Esophagus squamous epithelium (tissue), 4 donors: ENCODE results near the gene SGIP1.

Experiments
- POLR2A ChIP-seq, 4 donors: fragments of 450-650 bp; IDR thresholded peaks; one replicate each; pipeline ENCODE4 v1.6.1; 2017; ENCODE audit warnings: antibody characterized with exemption in 4 of 4, mild to moderate bottlenecking in 4 of 4, moderate library complexity in 3 of 4
- TF ChIP-seq, protein P1 (sequence below), 6 experiments: fragments of 450-650 bp in 4 of 6; fragments of 200-600 bp in 2 of 6; sonication (generic) in 2 of 6; IDR thresholded peaks; one replicate each; pipeline ENCODE4 v1.5.1; 2016 to 2019; ENCODE audit warnings: antibody characterized with exemption in 6 of 6, mild to moderate bottlenecking in 4 of 6, moderate library complexity in 4 of 6

GRCh38 chr1:66788231-66788939 is 254.4 kb downstream of the SGIP1 start:
- TF ChIP-seq, protein P1, sequence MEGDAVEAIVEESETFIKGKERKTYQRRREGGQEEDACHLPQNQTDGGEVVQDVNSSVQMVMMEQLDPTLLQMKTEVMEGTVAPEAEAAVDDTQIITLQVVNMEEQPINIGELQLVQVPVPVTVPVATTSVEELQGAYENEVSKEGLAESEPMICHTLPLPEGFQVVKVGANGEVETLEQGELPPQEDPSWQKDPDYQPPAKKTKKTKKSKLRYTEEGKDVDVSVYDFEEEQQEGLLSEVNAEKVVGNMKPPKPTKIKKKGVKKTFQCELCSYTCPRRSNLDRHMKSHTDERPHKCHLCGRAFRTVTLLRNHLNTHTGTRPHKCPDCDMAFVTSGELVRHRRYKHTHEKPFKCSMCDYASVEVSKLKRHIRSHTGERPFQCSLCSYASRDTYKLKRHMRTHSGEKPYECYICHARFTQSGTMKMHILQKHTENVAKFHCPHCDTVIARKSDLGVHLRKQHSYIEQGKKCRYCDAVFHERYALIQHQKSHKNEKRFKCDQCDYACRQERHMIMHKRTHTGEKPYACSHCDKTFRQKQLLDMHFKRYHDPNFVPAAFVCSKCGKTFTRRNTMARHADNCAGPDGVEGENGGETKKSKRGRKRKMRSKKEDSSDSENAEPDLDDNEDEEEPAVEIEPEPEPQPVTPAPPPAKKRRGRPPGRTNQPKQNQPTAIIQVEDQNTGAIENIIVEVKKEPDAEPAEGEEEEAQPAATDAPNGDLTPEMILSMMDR (IDR thresholded peaks at IDR 0.05) = no peak
- TF ChIP-seq POLR2A (IDR thresholded peaks at IDR 0.05) = no peak
